PC-3 (cell line): Measurements from ENCODE around the gene ITLN2. TPM values are rescaled to one million over a fixed set of nuclear protein-coding genes. Genes with fewer than 3 reads are reported as not detected.

Source experiments
- ATAC-seq: fragments of 200-7000 bp; cut with Tn5 transposase; 2 replicates; pipeline ENCODE4 v1.9.1; 2020; ENCODE audit warnings: mild to moderate bottlenecking, moderate library complexity
- BruUV-seq: library from RNA; stranded (reverse); fragments of 400-500 nt; replicated peaks from 2 replicates; lab custom pipeline; 2021; lab: Mats Ljungman, UMichigan
- CTCF ChIA-PET: fragments of 300-600 bp; sonication (Branson Sonifier 250); formaldehyde crosslinking; loops from one replicate; lab custom pipeline; 2022; ENCODE audit warnings: antibody characterized with exemption; lab: Charles Lee
- POLR2A ChIA-PET: fragments of 300-600 bp; sonication (Branson Sonifier 250); formaldehyde crosslinking; loops from one replicate; lab custom pipeline; 2022; ENCODE audit warnings: antibody characterized with exemption; ENCODE audit not compliant: unreplicated experiment; lab: Charles Lee
- DNase-seq: peaks from one replicate; pipeline ENCODE4 v3.0.0-alpha.2; 2015
- H2AFZ ChIP-seq: fragments of 300-600 bp; sonication (generic); 2 replicates; pipeline ENCODE4 v1.6.0; 2016; ENCODE audit warnings: antibody characterized with exemption, low read length
- H3F3A ChIP-seq: fragments of 300-600 bp; sonication (generic); one replicate; pipeline ENCODE4 v1.6.0; 2017; ENCODE audit warnings: antibody characterized with exemption, low read length, control low read depth, mild to moderate bottlenecking; ENCODE audit not compliant: unreplicated experiment
- H3K27ac ChIP-seq: fragments of 300-600 bp; sonication (generic); 2 replicates; pipeline ENCODE4 v1.5.1; 2016; ENCODE audit warnings: mild to moderate bottlenecking, low read length
- H3K27me3 ChIP-seq: fragments of 300-600 bp; sonication (generic); 2 replicates; pipeline ENCODE4 v1.6.1; 2016; ENCODE audit warnings: low read length, mixed read lengths
- H3K36me3 ChIP-seq: fragments of 300-600 bp; sonication (generic); 2 replicates; pipeline ENCODE4 v1.6.1; 2016; ENCODE audit warnings: low read depth, mixed run types, low read length, mixed read lengths
- H3K4me1 ChIP-seq: fragments of 300-600 bp; sonication (generic); 2 replicates; pipeline ENCODE4 v1.5.1; 2016; ENCODE audit warnings: low read length; ENCODE audit not compliant: insufficient read depth
- H3K4me2 ChIP-seq: fragments of 300-600 bp; sonication (generic); 2 replicates; pipeline ENCODE4 v1.6.0; 2016; ENCODE audit warnings: low read length
- H3K4me3 ChIP-seq: fragments of 300-600 bp; sonication (generic); 2 replicates; pipeline ENCODE4 v1.5.1; 2016; ENCODE audit warnings: mild to moderate bottlenecking, low read length, mixed read lengths
- H3K79me2 ChIP-seq: fragments of 300-600 bp; sonication (generic); 2 replicates; pipeline ENCODE4 v1.6.1; 2017; ENCODE audit warnings: low read length, mixed read lengths
- H3K9ac ChIP-seq: fragments of 300-600 bp; sonication (generic); 2 replicates; pipeline ENCODE4 v1.6.0; 2016; ENCODE audit warnings: mild to moderate bottlenecking, low read length
- H3K9me2 ChIP-seq: fragments of 300-600 bp; sonication (generic); replicated peaks from 2 replicates; pipeline ENCODE4 v1.6.1; 2016; ENCODE audit warnings: mixed run types, low read length, mixed read lengths
- H3K9me3 ChIP-seq: fragments of 300-600 bp; sonication (generic); 2 replicates; pipeline ENCODE4 v1.6.1; 2016; ENCODE audit warnings: low read length, mixed read lengths
- H4K20me1 ChIP-seq: fragments of 300-600 bp; sonication (generic); 2 replicates; pipeline ENCODE4 v1.6.1; 2016; ENCODE audit warnings: low read length, mixed read lengths
- EZH2 ChIP-seq: fragments of 300-600 bp; sonication (generic); IDR thresholded peaks from one replicate; pipeline ENCODE4 v1.6.1; 2017; ENCODE audit warnings: antibody characterized with exemption, mild to moderate bottlenecking, low read length; ENCODE audit not compliant: unreplicated experiment
- EZH2phosphoT487 ChIP-seq: fragments of 300-600 bp; sonication (generic); IDR thresholded peaks from 2 replicates; pipeline ENCODE4 v1.6.1; 2018; ENCODE audit warnings: mild to moderate bottlenecking, antibody characterized with exemption, low read length, borderline replicate concordance
- intact Hi-C: fragments of 100-400 bp; cut with micrococcal nuclease; formaldehyde crosslinking; loops from 2 replicates; pipeline ENCODE4 v1.9.0; 2023
- total RNA-seq: library from RNA; depleted of rRNA; stranded (reverse); fragments of >200 nt; gene quantifications from 2 replicates; pipeline ENCODE4 v1.2.3, GENCODE V29; 2014
- TF ChIP-seq, protein P1 (sequence below): fragments of 300-600 bp; sonication (generic); conservative IDR thresholded peaks from 2 replicates; pipeline ENCODE4 v1.5.1; 2017; ENCODE audit warnings: antibody characterized with exemption, low read depth, mild to moderate bottlenecking, low read length

The ITLN2 gene
- total RNA-seq, 1 experiment from 2014 or later, result not detected

DNA sequence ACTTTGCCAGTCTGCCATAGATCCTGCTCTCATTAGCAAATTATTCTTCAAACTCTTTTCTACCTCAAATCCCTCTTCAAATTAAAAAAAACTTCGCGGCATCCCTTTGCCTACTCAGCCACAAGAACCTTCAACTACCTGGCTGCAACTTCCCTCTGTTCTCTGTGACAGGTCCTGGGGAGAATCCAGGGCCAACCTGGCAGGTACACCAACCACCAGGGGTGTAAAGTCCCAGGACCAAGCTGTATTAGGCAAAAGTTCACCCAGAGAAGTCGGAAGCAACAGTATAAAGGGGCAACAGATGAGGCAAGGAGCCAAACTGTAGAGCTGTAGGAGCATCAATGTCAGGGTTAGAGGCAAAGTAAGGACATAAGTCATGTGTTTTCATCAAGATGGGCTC, 18.3 kb upstream of the ITLN2 start:
- H3K9ac ChIP-seq, result no peak overlapping the region
- ATAC-seq, result no peak
- CTCF ChIA-PET, result no interaction called here
- H3K4me2 ChIP-seq, result no peak overlapping the region
- no peaks in the 10 kb centered on the region for H4K20me1 ChIP-seq
- TF ChIP-seq EZH2 (no peak), EZH2phosphoT487 (no peak)
- TF ChIP-seq, protein P1, sequence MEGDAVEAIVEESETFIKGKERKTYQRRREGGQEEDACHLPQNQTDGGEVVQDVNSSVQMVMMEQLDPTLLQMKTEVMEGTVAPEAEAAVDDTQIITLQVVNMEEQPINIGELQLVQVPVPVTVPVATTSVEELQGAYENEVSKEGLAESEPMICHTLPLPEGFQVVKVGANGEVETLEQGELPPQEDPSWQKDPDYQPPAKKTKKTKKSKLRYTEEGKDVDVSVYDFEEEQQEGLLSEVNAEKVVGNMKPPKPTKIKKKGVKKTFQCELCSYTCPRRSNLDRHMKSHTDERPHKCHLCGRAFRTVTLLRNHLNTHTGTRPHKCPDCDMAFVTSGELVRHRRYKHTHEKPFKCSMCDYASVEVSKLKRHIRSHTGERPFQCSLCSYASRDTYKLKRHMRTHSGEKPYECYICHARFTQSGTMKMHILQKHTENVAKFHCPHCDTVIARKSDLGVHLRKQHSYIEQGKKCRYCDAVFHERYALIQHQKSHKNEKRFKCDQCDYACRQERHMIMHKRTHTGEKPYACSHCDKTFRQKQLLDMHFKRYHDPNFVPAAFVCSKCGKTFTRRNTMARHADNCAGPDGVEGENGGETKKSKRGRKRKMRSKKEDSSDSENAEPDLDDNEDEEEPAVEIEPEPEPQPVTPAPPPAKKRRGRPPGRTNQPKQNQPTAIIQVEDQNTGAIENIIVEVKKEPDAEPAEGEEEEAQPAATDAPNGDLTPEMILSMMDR, result no peak
- H2AFZ ChIP-seq, result no peak overlapping the region
- H3K9me2 ChIP-seq, result no peaks in the 10 kb centered on the region
- intact Hi-C loops, result no loop called here
- no peaks in the 10 kb centered on the region for H3K4me1 ChIP-seq
- H3F3A ChIP-seq, result no peaks in the 10 kb centered on the region
- no peaks in the 10 kb centered on the region for H3K79me2 ChIP-seq
- no peaks in the 10 kb centered on the region for H3K36me3 ChIP-seq
- no peak overlapping the region for H3K4me3 ChIP-seq
- POLR2A ChIA-PET, result no interaction called here
- no peaks in the 10 kb centered on the region for H3K27me3 ChIP-seq
- H3K9me3 ChIP-seq, result no peaks in the 10 kb centered on the region
- no peak overlapping the region for H3K27ac ChIP-seq
- BruUV-seq, result no TSS peak
- DNase-seq, result no peak

DNA sequence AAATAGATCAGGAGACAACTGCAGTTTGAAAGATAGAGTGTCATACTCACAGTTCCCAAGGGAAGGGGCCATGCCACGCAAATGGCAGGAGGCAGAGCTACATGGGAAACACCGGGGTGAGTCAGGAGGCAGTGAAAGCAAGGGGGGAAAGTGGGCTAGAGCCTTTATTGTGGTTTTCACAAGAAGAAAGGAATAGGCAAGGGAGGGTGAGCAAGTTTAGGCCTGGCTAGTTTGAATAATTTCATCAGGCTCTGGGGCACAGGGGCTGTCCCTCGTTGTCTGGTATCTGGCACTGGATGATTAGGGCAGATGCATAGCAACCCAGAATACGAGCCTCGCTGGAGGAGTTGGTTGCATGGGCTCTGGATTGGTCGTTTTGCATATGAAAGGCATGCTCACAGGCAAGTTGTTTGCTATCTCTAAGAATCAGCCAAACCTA, 17.0 kb upstream of the ITLN2 start:
- no peaks in the 10 kb centered on the region for H3K27me3 ChIP-seq
- no peak for ATAC-seq
- ChIA-PET POLR2A (no interaction called here), CTCF (no interaction called here)
- H3K4me3 ChIP-seq, result no peak overlapping the region
- no peaks in the 10 kb centered on the region for H4K20me1 ChIP-seq
- no peak overlapping the region for H3K4me2 ChIP-seq
- no peaks in the 10 kb centered on the region for H3K4me1 ChIP-seq
- TF ChIP-seq EZH2, result no peak
- no peaks in the 10 kb centered on the region for H3K9me2 ChIP-seq
- intact Hi-C loops, result no loop called here
- no peak overlapping the region for H2AFZ ChIP-seq
- BruUV-seq, result no TSS peak
- no peaks in the 10 kb centered on the region for H3K9me3 ChIP-seq
- H3F3A ChIP-seq, result no peaks in the 10 kb centered on the region
- H3K27ac ChIP-seq, result no peak overlapping the region
- no peak overlapping the region for H3K9ac ChIP-seq
- H3K36me3 ChIP-seq, result no peaks in the 10 kb centered on the region
- no peak for DNase-seq
- no peaks in the 10 kb centered on the region for H3K79me2 ChIP-seq

DNA sequence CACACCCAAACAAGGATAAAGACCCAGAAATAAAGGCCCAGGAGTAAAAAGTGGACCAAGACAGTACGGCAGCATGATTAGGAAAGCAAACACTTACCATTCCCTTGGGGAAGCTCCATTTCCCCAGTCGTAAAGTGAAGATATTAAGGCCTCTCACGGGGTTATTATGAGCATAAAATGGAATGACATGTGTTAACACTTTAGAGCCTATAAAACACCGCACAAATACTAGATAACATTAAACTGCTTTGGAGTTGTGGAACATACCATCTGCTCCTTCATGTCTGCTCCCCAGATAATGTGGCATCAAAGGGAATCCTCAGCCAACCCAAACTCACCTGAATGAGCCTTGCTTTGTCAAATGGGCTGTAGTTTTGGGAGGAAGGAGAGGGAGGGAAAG, 8.9 kb upstream of the ITLN2 start:
- H4K20me1 ChIP-seq, result no peaks in the 10 kb centered on the region
- no peaks in the 10 kb centered on the region for H3K79me2 ChIP-seq
- ChIA-PET CTCF (no interaction called here), POLR2A (no interaction called here)
- H3K36me3 ChIP-seq, result no peaks in the 10 kb centered on the region
- H2AFZ ChIP-seq, result no peak overlapping the region
- intact Hi-C loops, result no loop called here
- H3K4me2 ChIP-seq, result no peak overlapping the region
- no peaks in the 10 kb centered on the region for H3F3A ChIP-seq
- no peak overlapping the region for H3K9ac ChIP-seq
- H3K27ac ChIP-seq, result no peak overlapping the region
- H3K9me3 ChIP-seq, result no peaks in the 10 kb centered on the region
- BruUV-seq, result no TSS peak
- no peak overlapping the region for H3K4me3 ChIP-seq
- no peak for TF ChIP-seq EZH2phosphoT487
- TF ChIP-seq EZH2, result no peak
- TF ChIP-seq, protein P1, result no peak
- no peaks in the 10 kb centered on the region for H3K4me1 ChIP-seq
- DNase-seq, result no peak
- no peaks in the 10 kb centered on the region for H3K9me2 ChIP-seq
- no peaks in the 10 kb centered on the region for H3K27me3 ChIP-seq
- no peak for ATAC-seq
